ENCODE data around the gene MYH11. TPM values are rescaled to one million over a fixed set of nuclear protein-coding genes. Genes with fewer than 3 reads are reported as not detected.
"Not testable (repeated sequence)": the region's sequence is repeated elsewhere in the genome, so short reads cannot be mapped to it uniquely, and the experiment has no call there.

MYH11 gene
- polyA plus RNA-seq, 1 donor from 2014 or later, result not detected

GRCh38 chr16:15694499-15694898 is 162.3 kb downstream of the MYH11 start:
- no peaks in the 10 kb centered on the region for H3F3A ChIP-seq (ENCODE audit: insufficient read depth, low read length, poor library complexity, severe bottlenecking)
- H3K27ac ChIP-seq (ENCODE audit: low read length), result no peak overlapping the region
- no peak overlapping the region for H3K4me3 ChIP-seq (ENCODE audit: low read length)
- H3K9me3 ChIP-seq (ENCODE audit: low read length), result no peaks in the 10 kb centered on the region
- no peak for TF ChIP-seq EZH2 (IDR thresholded peaks at IDR 0.05; ENCODE audit: borderline replicate concordance, insufficient read depth, low read length, poor library complexity, severe bottlenecking)
- no peak for TF ChIP-seq CTCF (IDR thresholded peaks at IDR 0.05; ENCODE audit: poor library complexity, severe bottlenecking)
- no peak for TF ChIP-seq SMC3 (conservative IDR thresholded peaks at IDR 0.05; ENCODE audit: poor library complexity)
- no peak for TF ChIP-seq TAF1 (IDR thresholded peaks at IDR 0.05; ENCODE audit: low read depth)
- TF ChIP-seq POLR2AphosphoS5 (IDR thresholded peaks at IDR 0.05), result no peak
- no peak for TF ChIP-seq MXI1 (conservative IDR thresholded peaks at IDR 0.05; ENCODE audit: poor library complexity, severe bottlenecking)
- no peak for TF ChIP-seq EP300 (conservative IDR thresholded peaks at IDR 0.05; ENCODE audit: poor library complexity, severe bottlenecking)
- no peak for TF ChIP-seq RAD21 (conservative IDR thresholded peaks at IDR 0.05)
- TF ChIP-seq, protein P1, sequence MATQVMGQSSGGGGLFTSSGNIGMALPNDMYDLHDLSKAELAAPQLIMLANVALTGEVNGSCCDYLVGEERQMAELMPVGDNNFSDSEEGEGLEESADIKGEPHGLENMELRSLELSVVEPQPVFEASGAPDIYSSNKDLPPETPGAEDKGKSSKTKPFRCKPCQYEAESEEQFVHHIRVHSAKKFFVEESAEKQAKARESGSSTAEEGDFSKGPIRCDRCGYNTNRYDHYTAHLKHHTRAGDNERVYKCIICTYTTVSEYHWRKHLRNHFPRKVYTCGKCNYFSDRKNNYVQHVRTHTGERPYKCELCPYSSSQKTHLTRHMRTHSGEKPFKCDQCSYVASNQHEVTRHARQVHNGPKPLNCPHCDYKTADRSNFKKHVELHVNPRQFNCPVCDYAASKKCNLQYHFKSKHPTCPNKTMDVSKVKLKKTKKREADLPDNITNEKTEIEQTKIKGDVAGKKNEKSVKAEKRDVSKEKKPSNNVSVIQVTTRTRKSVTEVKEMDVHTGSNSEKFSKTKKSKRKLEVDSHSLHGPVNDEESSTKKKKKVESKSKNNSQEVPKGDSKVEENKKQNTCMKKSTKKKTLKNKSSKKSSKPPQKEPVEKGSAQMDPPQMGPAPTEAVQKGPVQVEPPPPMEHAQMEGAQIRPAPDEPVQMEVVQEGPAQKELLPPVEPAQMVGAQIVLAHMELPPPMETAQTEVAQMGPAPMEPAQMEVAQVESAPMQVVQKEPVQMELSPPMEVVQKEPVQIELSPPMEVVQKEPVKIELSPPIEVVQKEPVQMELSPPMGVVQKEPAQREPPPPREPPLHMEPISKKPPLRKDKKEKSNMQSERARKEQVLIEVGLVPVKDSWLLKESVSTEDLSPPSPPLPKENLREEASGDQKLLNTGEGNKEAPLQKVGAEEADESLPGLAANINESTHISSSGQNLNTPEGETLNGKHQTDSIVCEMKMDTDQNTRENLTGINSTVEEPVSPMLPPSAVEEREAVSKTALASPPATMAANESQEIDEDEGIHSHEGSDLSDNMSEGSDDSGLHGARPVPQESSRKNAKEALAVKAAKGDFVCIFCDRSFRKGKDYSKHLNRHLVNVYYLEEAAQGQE (IDR thresholded peaks at IDR 0.05; ENCODE audit: borderline replicate concordance), result no peak
- no peaks in the 10 kb centered on the region for H4K20me1 ChIP-seq (ENCODE audit: insufficient read depth)
- H3K27me3 ChIP-seq (ENCODE audit: insufficient read depth, low read depth, low read length), result no peaks in the 10 kb centered on the region
- no peaks in the 10 kb centered on the region for H3K79me2 ChIP-seq (replicated peaks; ENCODE audit: insufficient read depth, low read length)
- H2AFZ ChIP-seq (ENCODE audit: low read depth, low read length), result no peak overlapping the region
- H3K4me2 ChIP-seq (ENCODE audit: low read length), result no peak overlapping the region
- H3K36me3 ChIP-seq (ENCODE audit: insufficient read depth, low read length), result no peaks in the 10 kb centered on the region
- H3K9ac ChIP-seq (ENCODE audit: low read length), result no peak overlapping the region
- H3K9me2 ChIP-seq (ENCODE audit: insufficient read depth, low read length), result no peaks in the 10 kb centered on the region

DNA sequence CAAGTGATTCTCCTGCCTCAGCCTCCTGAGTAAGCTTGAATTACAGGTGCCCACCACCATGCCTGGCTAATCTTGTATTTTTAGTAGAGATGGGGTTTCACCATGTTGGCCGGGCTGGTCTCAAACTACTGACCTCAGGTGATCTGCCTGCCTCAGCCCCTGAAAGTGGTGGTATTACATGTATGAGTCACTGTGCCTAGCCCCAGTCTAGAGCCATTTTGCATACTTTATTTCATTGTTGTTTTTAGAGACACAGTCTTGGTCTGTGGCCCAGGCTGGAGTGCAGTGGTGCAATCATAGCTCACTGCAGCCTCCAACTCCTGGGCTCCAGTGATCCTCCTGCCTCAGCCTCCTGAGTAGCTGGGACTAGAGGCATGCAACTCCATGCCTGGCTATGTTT is 164.3 kb downstream of the MYH11 start:
- H3F3A ChIP-seq (ENCODE audit: insufficient read depth, low read length, poor library complexity, severe bottlenecking); H3K4me2 ChIP-seq (ENCODE audit: low read length); H3K27me3 ChIP-seq (ENCODE audit: insufficient read depth, low read depth, low read length); H3K79me2 ChIP-seq (replicated peaks; ENCODE audit: insufficient read depth, low read length); H3K4me3 ChIP-seq (ENCODE audit: low read length); H3K27ac ChIP-seq (ENCODE audit: low read length); H3K9ac ChIP-seq (ENCODE audit: low read length); H3K36me3 ChIP-seq (ENCODE audit: insufficient read depth, low read length); H4K20me1 ChIP-seq (ENCODE audit: insufficient read depth); H3K9me3 ChIP-seq (ENCODE audit: low read length); H2AFZ ChIP-seq (ENCODE audit: low read depth, low read length); H3K9me2 ChIP-seq (ENCODE audit: insufficient read depth, low read length): not testable (repeated sequence)

DNA sequence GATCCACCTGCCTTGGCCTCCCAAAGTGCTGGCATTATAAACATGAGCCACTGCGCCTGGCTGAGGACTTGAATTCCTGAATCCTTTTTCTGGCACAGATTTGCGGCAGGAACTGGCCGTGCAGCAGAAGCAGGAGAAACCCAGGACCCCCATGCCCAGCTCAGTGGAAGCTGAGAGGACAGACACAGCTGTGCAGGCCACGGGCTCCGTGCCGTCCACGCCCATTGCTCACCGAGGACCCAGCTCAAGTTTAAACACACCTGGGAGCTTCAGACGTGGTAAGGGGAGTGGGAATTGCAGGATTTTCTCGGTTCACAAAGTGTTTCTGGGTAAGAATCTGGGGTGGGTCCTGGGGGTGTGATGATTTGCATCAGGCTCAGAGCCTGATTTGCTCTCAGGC is 165.8 kb downstream of the MYH11 start:
- H3K9ac ChIP-seq (ENCODE audit: low read length), result no peak overlapping the region
- H3K36me3 ChIP-seq (ENCODE audit: insufficient read depth, low read length), result no peaks in the 10 kb centered on the region
- H3F3A ChIP-seq (ENCODE audit: insufficient read depth, low read length, poor library complexity, severe bottlenecking), result no peaks in the 10 kb centered on the region
- TF ChIP-seq EP300 (conservative IDR thresholded peaks at IDR 0.05; ENCODE audit: poor library complexity, severe bottlenecking), result no peak
- TF ChIP-seq POLR2AphosphoS5 (IDR thresholded peaks at IDR 0.05), result no peak
- H3K9me2 ChIP-seq (ENCODE audit: insufficient read depth, low read length), result no peaks in the 10 kb centered on the region
- H3K4me3 ChIP-seq (ENCODE audit: low read length), result no peak overlapping the region
- no peaks in the 10 kb centered on the region for H3K27me3 ChIP-seq (ENCODE audit: insufficient read depth, low read depth, low read length)
- H4K20me1 ChIP-seq (ENCODE audit: insufficient read depth), result no peaks in the 10 kb centered on the region
- H3K9me3 ChIP-seq (ENCODE audit: low read length), result no peaks in the 10 kb centered on the region
- no peak overlapping the region for H3K4me2 ChIP-seq (ENCODE audit: low read length)
- no peak overlapping the region for H3K27ac ChIP-seq (ENCODE audit: low read length)
- H3K79me2 ChIP-seq (replicated peaks; ENCODE audit: insufficient read depth, low read length), result no peaks in the 10 kb centered on the region
- H2AFZ ChIP-seq (ENCODE audit: low read depth, low read length), result no peak overlapping the region

Measured in neural cell (in vitro differentiated cells).